ENCODE measurements around the gene TMA16.
A peak's percentile ranks its signal among the peaks of the same experiment; 100 is the strongest.
"Not testable (repeated sequence)": the region's sequence is repeated elsewhere in the genome, so short reads cannot be mapped to it uniquely, and the experiment has no call there.

The TMA16 gene

GRCh38 chr4:163494360-163495241 lies at the start of gene TMA16:
Gene TMA16, plus strand, starts transcription at chr4:163494690. Its CDS starts 112 bp downstream, at chr4:163494802.
- peak; percentile 80 to 83 for DNase-seq

GRCh38 chr4:163447023-163447422 lies 47.5 kb upstream of the TMA16 start:
- DNase-seq, result not testable (repeated sequence)

- DNase-seq, result no peak
These were observed 47.0 kb upstream of the TMA16 start for GRCh38 chr4:163447481-163447880.

- no peak for DNase-seq
These were observed 45.8 kb upstream of the TMA16 start for GRCh38 chr4:163448540-163449203.

- DNase-seq, result no peak
These were observed 31.9 kb upstream of the TMA16 start for GRCh38 chr4:163462556-163462955.

- DNase-seq, result no peak
These were observed 27.3 kb upstream of the TMA16 start for GRCh38 chr4:163467082-163467770.

GRCh38 chr4:163470391-163470790 lies 24.1 kb upstream of the TMA16 start:
- no peak for DNase-seq

- no peak for DNase-seq
These were observed 21.4 kb upstream of the TMA16 start for GRCh38 chr4:163473130-163473529.

- DNase-seq, result no peak
These were observed 20.9 kb upstream of the TMA16 start, which contains the start of gene TKTL2 for GRCh38 chr4:163473576-163473975. Gene TKTL2, minus strand, starts transcription at chr4:163473754. Its CDS starts 20 bp downstream, at chr4:163473734.

GRCh38 chr4:163474027-163474426 lies 20.5 kb upstream of the TMA16 start:
- DNase-seq, result no peak

- DNase-seq, result no peak
These were observed 17.6 kb upstream of the TMA16 start for GRCh38 chr4:163476761-163477438.

- no peak for DNase-seq
These were observed 12.3 kb upstream of the TMA16 start for GRCh38 chr4:163482190-163482589.

- peak; percentile 56 to 64 for DNase-seq
These were observed 9.6 kb upstream of the TMA16 start for GRCh38 chr4:163484906-163485305.

- DNase-seq, result no peak
These were observed 8.9 kb upstream of the TMA16 start for GRCh38 chr4:163485589-163485988.

- DNase-seq, result no peak
These were observed 8.2 kb upstream of the TMA16 start for GRCh38 chr4:163486321-163486720.

GRCh38 chr4:163489929-163490328 lies 4.6 kb upstream of the TMA16 start:
- DNase-seq, result no peak

GRCh38 chr4:163492951-163493504 lies 1.5 kb upstream of the TMA16 start:
- DNase-seq, result no peak

- peak; percentile 24 to 34 for DNase-seq
These were observed 689 bp upstream of the TMA16 start for GRCh38 chr4:163493643-163494359.

- DNase-seq, result peak in 1 of 2 donors; percentile 25
These were observed 1.4 kb downstream of the TMA16 start for GRCh38 chr4:163495900-163496299.

GRCh38 chr4:163500586-163500985 lies 6.1 kb downstream of the TMA16 start:
- DNase-seq, result no peak

GRCh38 chr4:163505374-163505773 lies 10.9 kb downstream of the TMA16 start:
- no peak for DNase-seq

GRCh38 chr4:163515198-163515597 lies 20.7 kb downstream of the TMA16 start:
- no peak for DNase-seq

All from CD4-positive, alpha-beta T cell treated with Interferon alpha-2 for 1 hour (primary cell).